ENCODE data around the gene ADPRS.

GRCh38 chr1:36137226-36137625 lies 48.5 kb downstream of the ADPRS start:
- TF ChIP-seq EZH2 (IDR thresholded peaks at IDR 0.05; ENCODE audit: insufficient read depth, poor library complexity, severe bottlenecking): no peak
- TF ChIP-seq EZH2phosphoT487 (IDR thresholded peaks at IDR 0.05; ENCODE audit: insufficient read depth, low read depth): no peak

Data from GM23248 (cell line).